B cell (primary cell): ENCODE data around the gene IQCB1. TPM values are rescaled to one million over a fixed set of nuclear protein-coding genes. Genes with fewer than 3 reads are reported as not detected.

Experiments used
- ATAC-seq: fragments of 200-7000 bp; cut with Tn5 transposase; one replicate; pipeline ENCODE4 v1.10.0; 2021; ENCODE audit warnings: low read depth, mild to moderate bottlenecking, moderate number of reproducible peaks, moderate library complexity
- CTCF ChIA-PET: fragments of 350-600 bp; sonication (Branson Sonifier 250); formaldehyde crosslinking; loops from one replicate; lab custom pipeline; 2021; ENCODE audit warnings: antibody characterized with exemption, inconsistent platforms; lab: Charles Lee
- POLR2A ChIA-PET: fragments of 350-600 bp; sonication (Branson Sonifier 250); formaldehyde crosslinking; loops from one replicate; lab custom pipeline; 2021; ENCODE audit warnings: antibody characterized with exemption; lab: Charles Lee
- DNase-seq: peaks from one replicate; pipeline ENCODE4 v3.0.0; 2013
- H2AFZ ChIP-seq: 2 replicates; pipeline ENCODE4 v1.6.1; 2012; ENCODE audit warnings: mild to moderate bottlenecking, low read depth, low read length; ENCODE audit not compliant: insufficient read depth, poor library complexity, severe bottlenecking
- H3K27ac ChIP-seq, 2 donors: 1 replicate in 1 of 2; 2 replicates in 1 of 2; pipeline ENCODE4 v1.5.1; 2012 to 2013; ENCODE audit warnings: low read length in 2 of 2, mild to moderate bottlenecking in 2 of 2, moderate library complexity in 1 of 2
- H3K27me3 ChIP-seq, 4 experiments: fragments of 200-600 bp in 1 of 4; sonication (generic) in 1 of 4; replicated peaks in 1 of 4; 1 replicate in 2 of 4; 2 replicates in 2 of 4; pipeline versions ENCODE4 v1.6.1 to v1.7.0; 2013 to 2016; ENCODE audit warnings: low read length in 3 of 4, mild to moderate bottlenecking in 2 of 4, mixed read lengths in 1 of 4, moderate library complexity in 1 of 4; ENCODE audit not compliant: insufficient read depth in 4 of 4, control insufficient read depth in 3 of 4; ENCODE audit errors: control extremely low read depth in 1 of 4
- H3K36me3 ChIP-seq, 2 experiments: replicated peaks in 1 of 2; 1 replicate in 1 of 2; 2 replicates in 1 of 2; pipeline versions ENCODE4 v1.6.1 to v1.7.1; 2013; ENCODE audit warnings: low read length in 1 of 2; ENCODE audit not compliant: insufficient read depth in 2 of 2, control insufficient read depth in 1 of 2; ENCODE audit errors: control extremely low read depth in 1 of 2, extremely low read depth in 1 of 2
- H3K4me1 ChIP-seq, 2 donors: fragments of 200-600 bp in 1 of 2; sonication (generic) in 1 of 2; 1 replicate in 1 of 2; 2 replicates in 1 of 2; pipeline versions ENCODE4 v1.5.1 to v1.6.1; 2013 to 2017; ENCODE audit warnings: low read length in 2 of 2; ENCODE audit not compliant: control insufficient read depth in 2 of 2, insufficient read depth in 2 of 2
- H3K4me2 ChIP-seq: replicated peaks from 2 replicates; pipeline ENCODE3; 2012; ENCODE audit warnings: mild to moderate bottlenecking, low read depth, low read length; ENCODE audit not compliant: poor library complexity, severe bottlenecking
- H3K4me3 ChIP-seq, 5 experiments: fragments of 200-600 bp in 1 of 5; sonication (generic) in 1 of 5; 1 replicate in 3 of 5; 2 replicates in 2 of 5; pipeline versions ENCODE4 v1.5.1 to v1.7.0; 2011 to 2016; ENCODE audit warnings: low read length in 4 of 5, mild to moderate bottlenecking in 4 of 5, low read depth in 2 of 5, control low read depth in 1 of 5, moderate library complexity in 1 of 5; ENCODE audit not compliant: insufficient read depth in 1 of 5; ENCODE audit errors: control extremely low read depth in 1 of 5, extremely low read depth in 1 of 5
- H3K79me2 ChIP-seq: fragments of 200-600 bp; sonication (generic); one replicate; pipeline ENCODE4 v1.6.0; 2016; ENCODE audit warnings: low read length; ENCODE audit not compliant: control insufficient read depth, insufficient read depth
- H3K9ac ChIP-seq: fragments of 200-600 bp; sonication (generic); 2 replicates; pipeline ENCODE4 v1.6.1; 2017; ENCODE audit warnings: mild to moderate bottlenecking, low read length, moderate library complexity
- H3K9me3 ChIP-seq, 3 donors: one replicate each; pipeline versions ENCODE4 v1.6.1 to v1.7.1; 2013; ENCODE audit warnings: low read length in 2 of 3; ENCODE audit not compliant: control insufficient read depth in 2 of 3, insufficient read depth in 1 of 3; ENCODE audit errors: control extremely low read depth in 1 of 3
- H4K20me1 ChIP-seq: 2 replicates; pipeline ENCODE4 v1.6.0; 2012; ENCODE audit warnings: mild to moderate bottlenecking, low read length; ENCODE audit not compliant: insufficient read depth, control insufficient read depth, poor library complexity, severe bottlenecking
- H3K27ac Mint-ChIP-seq: one replicate; pipeline ENCODE4 v1.8.0; 2021; ENCODE audit warnings: mixed read lengths
- H3K27me3 Mint-ChIP-seq: one replicate; pipeline ENCODE4 v1.8.0; 2021; ENCODE audit warnings: mixed read lengths
- H3K4me1 Mint-ChIP-seq: one replicate; pipeline ENCODE4 v1.8.0; 2021; ENCODE audit warnings: mixed read lengths
- H3K4me3 Mint-ChIP-seq: one replicate; pipeline ENCODE4 v1.8.0; 2021; ENCODE audit warnings: mixed read lengths
- H3K9me3 Mint-ChIP-seq: one replicate; pipeline ENCODE4 v1.8.0; 2022; ENCODE audit warnings: mixed read lengths; ENCODE audit not compliant: insufficient read depth
- EZH2 ChIP-seq: IDR thresholded peaks from 2 replicates; pipeline ENCODE4 v1.6.1; 2012; ENCODE audit warnings: borderline replicate concordance, low read depth, mild to moderate bottlenecking, moderate library complexity, low read length; ENCODE audit not compliant: insufficient read depth, poor library complexity, severe bottlenecking
- WGBS: methylation state at CpG from one replicate; pipeline ENCODE4 v1.1.5; 2013; ENCODE audit warnings: missing lambda C conversion rate; ENCODE audit not compliant: insufficient coverage; 5-methylcytosine and 5-hydroxymethylcytosine counted together
- intact Hi-C: fragments of 100-400 bp; cut with micrococcal nuclease; formaldehyde crosslinking; loops from one replicate; pipeline ENCODE4 v1.10.0; 2022
- polyA plus RNA-seq: library from polyadenylated mRNA; depleted of rRNA; stranded (reverse); fragments of >200 nt; gene quantifications from 2 replicates; pipeline ENCODE4 v1.2.3, GENCODE V29; 2012
- total RNA-seq, 2 donors: library from RNA; stranded (reverse); fragments of 120-200 nt in 1 of 2; gene quantifications; 1 replicate in 1 of 2; 2 replicates in 1 of 2; pipeline versions ENCODE4 v1.2.3 to v1.2.4, GENCODE V29; 2013 to 2022
- TF ChIP-seq, protein P1 (sequence below): fragments of 200-600 bp; IDR thresholded peaks from one replicate; pipeline ENCODE4 v1.8.0; 2022; ENCODE audit warnings: antibody characterized with exemption, mild to moderate bottlenecking

Gene IQCB1
- total and polyA plus RNA-seq, 2 donors (not counting 1 experiment from before 2014, with no cell fraction given): 32.0 to 54.6 TPM

DNA sequence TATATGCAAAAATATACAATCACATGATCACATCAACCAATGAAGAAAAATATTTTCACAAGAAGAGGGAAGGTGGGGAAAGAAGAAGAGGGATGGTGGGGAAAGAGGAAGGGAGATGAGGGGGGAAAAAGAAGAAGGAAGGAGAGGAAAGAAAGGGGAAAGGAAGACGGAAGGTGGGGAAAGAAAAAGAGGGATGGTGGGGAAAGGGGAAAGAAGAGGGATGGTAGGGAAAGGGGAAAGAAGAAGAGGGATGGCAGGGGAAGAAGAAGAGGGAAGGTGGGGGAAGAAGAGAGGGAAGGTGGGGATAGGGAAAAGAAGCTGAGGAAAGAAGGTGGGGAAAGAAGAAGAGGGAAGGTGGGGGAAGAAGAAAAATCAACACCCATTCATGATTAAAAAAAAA lies 82.1 kb downstream of the IQCB1 start:
- ATAC-seq: no peak
- 94% methylated on average over 1 of the region's 1 CpG for whole genome bisulfite sequencing
- Histone ChIP-seq H3K4me2 (no peak overlapping the region), H3K27ac (no peak overlapping the region), H3K9ac (no peak overlapping the region), H3K4me3 (no peak overlapping the region), H3K9me3 (peaks cover 0 to 1% (median 0%) of the 10 kb centered on the region in 3 donors), H4K20me1 (peaks cover 10% of the 10 kb centered on the region), H2AFZ (no peak overlapping the region), H3K36me3 (no peaks in the 10 kb centered on the region), H3K4me1 (peaks cover 18 to 19% of the 10 kb centered on the region in 2 donors), H3K79me2 (peaks cover 17% of the 10 kb centered on the region), H3K27me3 (no peaks in the 10 kb centered on the region)
- no peaks in the 10 kb centered on the region for H3K9me3 Mint-ChIP-seq
- ChIA-PET CTCF (no interaction called here), POLR2A (no interaction called here)
- DNase-seq: no peak
- TF ChIP-seq, protein P1, sequence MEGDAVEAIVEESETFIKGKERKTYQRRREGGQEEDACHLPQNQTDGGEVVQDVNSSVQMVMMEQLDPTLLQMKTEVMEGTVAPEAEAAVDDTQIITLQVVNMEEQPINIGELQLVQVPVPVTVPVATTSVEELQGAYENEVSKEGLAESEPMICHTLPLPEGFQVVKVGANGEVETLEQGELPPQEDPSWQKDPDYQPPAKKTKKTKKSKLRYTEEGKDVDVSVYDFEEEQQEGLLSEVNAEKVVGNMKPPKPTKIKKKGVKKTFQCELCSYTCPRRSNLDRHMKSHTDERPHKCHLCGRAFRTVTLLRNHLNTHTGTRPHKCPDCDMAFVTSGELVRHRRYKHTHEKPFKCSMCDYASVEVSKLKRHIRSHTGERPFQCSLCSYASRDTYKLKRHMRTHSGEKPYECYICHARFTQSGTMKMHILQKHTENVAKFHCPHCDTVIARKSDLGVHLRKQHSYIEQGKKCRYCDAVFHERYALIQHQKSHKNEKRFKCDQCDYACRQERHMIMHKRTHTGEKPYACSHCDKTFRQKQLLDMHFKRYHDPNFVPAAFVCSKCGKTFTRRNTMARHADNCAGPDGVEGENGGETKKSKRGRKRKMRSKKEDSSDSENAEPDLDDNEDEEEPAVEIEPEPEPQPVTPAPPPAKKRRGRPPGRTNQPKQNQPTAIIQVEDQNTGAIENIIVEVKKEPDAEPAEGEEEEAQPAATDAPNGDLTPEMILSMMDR: no peak
- TF ChIP-seq EZH2: no peak
- intact Hi-C loops: loop anchor here (5.0 kb wide), 1 partner anchor 50 kb away; no protein-coding TSS in a partner anchor
- no peak overlapping the region for H3K4me3 Mint-ChIP-seq
- H3K4me1 Mint-ChIP-seq: peaks cover 6% of the 10 kb centered on the region
- no peaks in the 10 kb centered on the region for H3K27me3 Mint-ChIP-seq
- no peak overlapping the region for H3K27ac Mint-ChIP-seq

DNA sequence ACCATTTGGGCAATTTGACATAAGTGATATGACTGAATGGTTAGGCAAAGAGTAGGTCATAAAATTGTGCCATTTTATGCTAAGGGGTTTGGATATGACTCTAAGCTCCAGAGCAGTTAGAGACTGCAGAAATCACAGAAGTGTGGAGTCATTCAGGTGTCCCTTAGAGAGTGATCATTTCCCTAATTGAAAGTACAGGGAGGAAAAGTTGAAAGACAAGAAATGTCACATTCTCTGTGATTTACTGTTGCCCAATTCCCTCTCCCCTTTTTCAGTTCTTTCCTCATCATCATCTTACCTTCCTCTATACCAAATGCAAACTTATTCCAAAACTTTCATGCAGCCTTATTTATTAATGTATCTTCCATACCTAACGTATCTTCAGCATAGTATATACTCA lies 82.6 kb downstream of the IQCB1 start:
- H3K4me2 ChIP-seq: no peak overlapping the region
- no peaks in the 10 kb centered on the region for H3K27me3 Mint-ChIP-seq
- H3K79me2 ChIP-seq: peaks cover 22% of the 10 kb centered on the region
- DNase-seq: no peak
- peaks cover 0 to 1% (median 0%) of the 10 kb centered on the region in 3 donors for H3K9me3 ChIP-seq
- intact Hi-C loops: loop anchor here (5.0 kb wide), 1 partner anchor 50 kb away; no protein-coding TSS in a partner anchor
- H3K4me3 ChIP-seq: no peak overlapping the region
- H3K9ac ChIP-seq: no peak overlapping the region
- no peak overlapping the region for H2AFZ ChIP-seq
- no CpG with 5 or more reads among the region's 1 CpG for WGBS
- TF ChIP-seq, protein P1: no peak
- TF ChIP-seq EZH2: no peak
- no peak overlapping the region for H3K27ac ChIP-seq
- ChIA-PET CTCF (no interaction called here), POLR2A (no interaction called here)
- peaks cover 18 to 19% of the 10 kb centered on the region in 2 donors for H3K4me1 ChIP-seq
- H3K27ac Mint-ChIP-seq: no peak overlapping the region
- peaks cover 10% of the 10 kb centered on the region for H4K20me1 ChIP-seq
- peaks cover 6% of the 10 kb centered on the region for H3K4me1 Mint-ChIP-seq
- no peaks in the 10 kb centered on the region for H3K36me3 ChIP-seq
- no peaks in the 10 kb centered on the region for H3K9me3 Mint-ChIP-seq
- H3K27me3 ChIP-seq: no peaks in the 10 kb centered on the region
- no peak overlapping the region for H3K4me3 Mint-ChIP-seq
- ATAC-seq: no peak
